HUES48 (cell line): ENCODE data around the gene DIP2B.

Source experiments
- H3K27ac ChIP-seq: one replicate; pipeline ENCODE4 v1.7.0; 2013; ENCODE audit warnings: low read depth, low read length, inconsistent platforms
- H3K27me3 ChIP-seq: 2 replicates; pipeline ENCODE4 v1.6.1; 2013; ENCODE audit warnings: mild to moderate bottlenecking, low read length; ENCODE audit not compliant: control insufficient read depth, insufficient read depth
- H3K36me3 ChIP-seq: 2 replicates; pipeline ENCODE4 v1.6.1; 2013; ENCODE audit warnings: low read length; ENCODE audit not compliant: control insufficient read depth, insufficient read depth
- H3K4me1 ChIP-seq: 2 replicates; pipeline ENCODE4 v1.6.1; 2013; ENCODE audit warnings: mild to moderate bottlenecking, low read length; ENCODE audit not compliant: control insufficient read depth, insufficient read depth
- H3K4me3 ChIP-seq: 2 replicates; pipeline ENCODE4 v1.5.1; 2013; ENCODE audit warnings: mild to moderate bottlenecking, low read depth, low read length
- H3K9ac ChIP-seq: 2 replicates; pipeline ENCODE4 v1.6.1; 2013; ENCODE audit warnings: mild to moderate bottlenecking, low read depth, low read length, moderate library complexity
- H3K9me3 ChIP-seq: 2 replicates; pipeline ENCODE4 v1.6.1; 2013; ENCODE audit warnings: low read length; ENCODE audit not compliant: control insufficient read depth, insufficient read depth

The DIP2B gene

GRCh38 chr12:50776749-50777728 lies 272.3 kb downstream of the DIP2B start:
- no peaks in the 10 kb centered on the region for H3K27me3 ChIP-seq
- H3K4me1 ChIP-seq = no peaks in the 10 kb centered on the region
- no peak overlapping the region for H3K27ac ChIP-seq
- no peaks in the 10 kb centered on the region for H3K9me3 ChIP-seq
- peaks cover 16% of the 10 kb centered on the region for H3K36me3 ChIP-seq
- no peak overlapping the region for H3K4me3 ChIP-seq
- no peak overlapping the region for H3K9ac ChIP-seq

DNA sequence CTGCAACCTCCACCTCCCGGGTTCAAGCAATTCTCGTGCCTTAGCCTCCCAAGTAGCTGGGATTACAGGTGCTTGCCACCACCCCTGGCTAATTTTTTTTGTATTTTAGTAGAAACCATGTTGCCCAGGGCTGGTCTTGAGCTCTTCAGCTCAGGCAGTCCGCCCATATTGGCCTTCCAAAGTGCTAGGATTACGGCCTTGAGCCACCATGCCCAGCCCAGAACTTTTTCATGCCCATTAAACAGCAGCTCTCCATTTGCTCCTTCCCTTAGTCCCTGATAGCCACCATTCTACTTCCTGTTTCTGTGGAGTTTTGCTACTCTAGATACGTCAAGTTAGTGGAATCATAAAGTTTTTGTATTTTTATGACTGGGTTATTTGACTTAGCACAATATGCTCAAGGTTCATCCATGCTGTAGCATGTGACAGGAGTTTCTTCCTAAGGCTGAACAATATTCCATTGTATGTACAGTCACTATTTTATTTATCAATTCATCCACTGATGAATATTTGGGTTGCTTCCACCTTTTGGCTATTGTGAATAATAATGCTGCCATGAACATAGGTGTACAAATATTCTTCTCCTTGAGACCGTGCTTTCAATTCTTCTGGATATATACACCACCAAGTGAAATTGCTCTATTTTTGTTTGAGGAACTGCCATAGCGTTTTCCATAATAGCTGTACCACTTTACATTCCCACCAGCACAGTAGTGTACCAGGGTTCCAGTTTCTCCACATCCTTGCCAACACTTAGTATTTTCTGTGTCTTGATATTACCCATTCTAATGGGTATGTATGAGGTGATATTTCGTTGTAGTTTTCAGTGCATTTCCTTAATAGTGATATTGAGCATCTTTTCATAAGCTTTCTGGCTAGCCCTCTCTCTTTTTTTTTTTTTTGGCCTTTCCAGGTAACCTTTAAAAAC lies 274.1 kb downstream of the DIP2B start:
- Histone ChIP-seq H3K4me3 (no peak overlapping the region), H3K27me3 (no peaks in the 10 kb centered on the region), H3K4me1 (no peaks in the 10 kb centered on the region), H3K27ac (no peak overlapping the region), H3K36me3 (peaks cover 16% of the 10 kb centered on the region), H3K9ac (no peak overlapping the region), H3K9me3 (no peaks in the 10 kb centered on the region)

- no peaks in the 10 kb centered on the region for H3K9me3 ChIP-seq
- H3K4me1 ChIP-seq = no peaks in the 10 kb centered on the region
- H3K36me3 ChIP-seq = peaks cover 16% of the 10 kb centered on the region
- H3K27ac ChIP-seq = no peak overlapping the region
- no peak overlapping the region for H3K9ac ChIP-seq
- H3K27me3 ChIP-seq = no peaks in the 10 kb centered on the region
- no peak overlapping the region for H3K4me3 ChIP-seq
Measured at GRCh38 chr12:50780013-50780412, 275.2 kb downstream of the DIP2B start.

DNA sequence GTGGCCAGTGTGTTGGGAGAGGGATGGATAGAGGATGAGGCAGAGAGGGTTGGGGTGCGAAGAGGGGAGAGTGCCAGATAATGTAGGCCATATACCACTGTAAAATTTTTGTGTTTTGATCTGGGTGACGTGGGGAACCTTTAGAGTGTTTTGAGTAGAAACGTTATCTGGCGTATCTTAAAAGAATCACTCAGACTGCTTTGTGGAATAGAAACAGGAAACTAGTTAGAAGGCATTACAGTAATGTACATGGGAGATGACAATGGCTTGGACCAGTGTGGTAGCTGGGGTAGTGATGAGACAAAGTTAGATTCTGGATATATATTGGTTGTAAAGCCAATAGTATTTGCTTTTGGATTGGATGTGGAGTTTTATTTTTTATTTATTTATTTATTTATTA lies 279.7 kb downstream of the DIP2B start:
- no peaks in the 10 kb centered on the region for H3K4me1 ChIP-seq
- no peak overlapping the region for H3K4me3 ChIP-seq
- H3K9me3 ChIP-seq = no peaks in the 10 kb centered on the region
- H3K9ac ChIP-seq = no peak overlapping the region
- H3K27me3 ChIP-seq = no peaks in the 10 kb centered on the region
- H3K36me3 ChIP-seq = peaks cover 16% of the 10 kb centered on the region
- no peak overlapping the region for H3K27ac ChIP-seq

DNA sequence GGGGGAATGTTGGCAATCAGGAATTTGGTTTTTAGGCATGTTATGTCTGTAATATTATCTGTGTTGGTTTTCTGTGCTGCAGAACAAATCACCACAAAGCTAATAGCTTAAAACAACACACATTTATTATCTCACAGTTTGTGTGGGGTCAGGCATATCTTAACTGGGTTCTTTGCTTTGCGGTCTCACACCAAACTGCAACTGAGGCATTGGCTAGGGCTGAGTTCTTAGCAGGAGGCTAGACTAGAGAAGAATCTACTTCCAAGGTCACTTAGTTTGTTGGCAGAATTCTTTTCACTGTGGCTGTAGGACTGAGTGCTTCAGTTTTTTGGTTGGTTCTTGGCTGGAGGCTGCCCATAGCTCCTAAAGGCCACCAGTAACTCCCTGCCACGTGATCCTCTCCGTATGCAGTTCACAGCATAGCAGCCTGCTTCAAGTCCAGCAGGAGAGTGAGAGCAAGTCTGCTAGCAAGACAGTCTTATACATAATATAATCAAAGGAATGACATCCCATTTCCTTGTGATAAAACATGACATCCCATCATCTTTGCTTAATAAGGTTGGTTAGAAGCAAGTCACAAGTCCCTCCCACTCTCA lies 280.7 kb downstream of the DIP2B start:
- no peak overlapping the region for H3K27ac ChIP-seq
- peaks cover 10% of the 10 kb centered on the region; the same call in 1 of the 2 replicates for H3K36me3 ChIP-seq
- H3K4me1 ChIP-seq = no peaks in the 10 kb centered on the region
- H3K4me3 ChIP-seq = no peak overlapping the region
- no peaks in the 10 kb centered on the region for H3K9me3 ChIP-seq
- no peak overlapping the region for H3K9ac ChIP-seq
- no peaks in the 10 kb centered on the region for H3K27me3 ChIP-seq

DNA sequence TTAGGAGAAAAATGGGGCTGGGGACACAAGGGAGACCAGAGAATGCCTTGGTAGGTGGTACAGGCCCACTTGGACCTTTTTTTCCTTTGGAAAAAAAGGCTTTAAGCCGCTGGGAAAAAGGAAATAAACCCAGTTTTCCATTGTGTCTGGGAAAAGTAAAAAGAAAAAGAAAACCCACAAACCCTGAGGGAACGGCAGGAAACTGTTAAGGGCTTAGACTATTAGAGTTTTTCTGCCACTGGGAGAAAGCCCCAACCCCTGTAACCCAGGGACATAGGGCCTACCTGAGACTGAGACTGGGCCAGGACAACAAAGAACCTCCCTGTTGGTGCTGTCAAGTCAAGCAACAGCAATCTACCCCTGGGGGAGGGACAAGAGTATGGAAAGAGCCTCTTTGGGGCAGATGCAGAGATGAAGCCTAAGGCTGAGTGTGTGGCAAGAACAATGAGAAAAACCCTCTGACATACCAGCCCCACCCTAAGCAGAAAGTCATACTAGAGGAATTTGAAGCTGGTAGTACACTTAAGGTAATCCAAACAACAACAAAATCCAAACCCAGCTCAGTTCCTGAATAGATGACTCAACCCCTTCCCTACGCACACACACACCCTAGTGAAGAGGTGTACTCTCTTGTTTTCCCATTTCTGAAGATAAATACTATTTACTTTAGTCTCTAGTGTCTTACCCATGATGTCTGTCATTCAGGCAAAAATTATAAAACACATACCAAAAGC lies 281.9 kb downstream of the DIP2B start:
- no peaks in the 10 kb centered on the region for H3K9me3 ChIP-seq
- H3K4me1 ChIP-seq = no peaks in the 10 kb centered on the region
- H3K9ac ChIP-seq = no peak overlapping the region
- no peaks in the 10 kb centered on the region for H3K27me3 ChIP-seq
- H3K27ac ChIP-seq = no peak overlapping the region
- no peak overlapping the region for H3K4me3 ChIP-seq
- H3K36me3 ChIP-seq = peaks cover 4% of the 10 kb centered on the region; the same call in 1 of the 2 replicates

DNA sequence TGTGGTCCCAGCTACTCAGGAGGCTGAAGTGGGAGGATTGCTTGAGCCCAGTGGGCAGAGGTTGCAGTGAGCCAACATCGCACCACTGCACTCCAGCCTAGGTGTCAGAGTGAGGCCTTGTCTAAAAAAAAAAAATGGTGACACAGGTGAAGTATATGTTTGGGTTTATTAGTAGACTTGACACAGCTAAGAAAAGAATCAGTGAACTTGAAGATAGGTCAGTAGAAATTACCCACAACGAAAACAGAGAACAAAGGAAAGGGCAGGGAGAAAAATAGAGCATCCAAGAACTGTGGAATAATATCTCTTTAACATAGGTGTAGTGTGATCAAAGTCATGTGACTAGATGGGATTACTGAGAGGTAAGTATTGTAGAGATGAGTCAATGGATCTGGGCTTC lies 282.8 kb downstream of the DIP2B start:
- no peaks in the 10 kb centered on the region for H3K27me3 ChIP-seq
- no peaks in the 10 kb centered on the region for H3K4me1 ChIP-seq
- H3K9ac ChIP-seq = no peak overlapping the region
- no peaks in the 10 kb centered on the region for H3K36me3 ChIP-seq
- no peak overlapping the region for H3K4me3 ChIP-seq
- H3K9me3 ChIP-seq = no peaks in the 10 kb centered on the region
- H3K27ac ChIP-seq = no peak overlapping the region

- Histone ChIP-seq H3K36me3 (no peaks in the 10 kb centered on the region), H3K4me1 (no peaks in the 10 kb centered on the region), H3K9ac (no peak overlapping the region), H3K9me3 (no peaks in the 10 kb centered on the region), H3K27ac (no peak overlapping the region), H3K27me3 (no peaks in the 10 kb centered on the region), H3K4me3 (no peak overlapping the region)
Measured at GRCh38 chr12:50788561-50788960, 283.8 kb downstream of the DIP2B start.

DNA sequence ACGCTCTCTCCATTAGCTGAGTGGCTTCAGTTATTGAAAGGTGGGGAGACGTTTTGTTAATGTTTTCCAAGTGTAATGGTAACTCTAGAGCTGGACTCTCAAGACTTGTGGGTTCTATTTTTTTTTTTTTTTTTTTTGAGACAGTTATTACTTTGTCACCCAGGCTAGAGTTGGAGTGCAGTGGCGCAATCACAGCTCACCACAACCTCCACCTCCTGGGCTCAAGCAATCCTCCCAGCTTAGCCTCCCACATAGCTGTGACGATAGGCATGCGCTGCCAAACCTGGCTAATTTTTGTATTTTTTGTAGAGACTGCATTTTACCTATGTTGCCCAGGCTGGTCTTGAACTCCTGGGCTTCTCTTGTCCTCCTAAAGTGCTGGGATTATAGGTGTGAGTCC lies 285.3 kb downstream of the DIP2B start:
- Histone ChIP-seq H3K4me1 (no peaks in the 10 kb centered on the region), H3K27ac (no peak overlapping the region), H3K36me3 (0 out of 2 replicates have a peak, but pooled peaks cover 2% of the 10 kb centered on the region)

More for the DNA sequence above, 285.3 kb downstream of the DIP2B start:
- H3K4me3 ChIP-seq = no peak overlapping the region
- H3K9me3 ChIP-seq = no peaks in the 10 kb centered on the region
- no peak overlapping the region for H3K9ac ChIP-seq
- no peaks in the 10 kb centered on the region for H3K27me3 ChIP-seq
